ENCODE measurements around the gene MFAP5.

- no peak for TF ChIP-seq EZH2 (IDR thresholded peaks at IDR 0.05; ENCODE audit: borderline replicate concordance, low read depth, low read length, severe bottlenecking)
- TF ChIP-seq, protein P1, sequence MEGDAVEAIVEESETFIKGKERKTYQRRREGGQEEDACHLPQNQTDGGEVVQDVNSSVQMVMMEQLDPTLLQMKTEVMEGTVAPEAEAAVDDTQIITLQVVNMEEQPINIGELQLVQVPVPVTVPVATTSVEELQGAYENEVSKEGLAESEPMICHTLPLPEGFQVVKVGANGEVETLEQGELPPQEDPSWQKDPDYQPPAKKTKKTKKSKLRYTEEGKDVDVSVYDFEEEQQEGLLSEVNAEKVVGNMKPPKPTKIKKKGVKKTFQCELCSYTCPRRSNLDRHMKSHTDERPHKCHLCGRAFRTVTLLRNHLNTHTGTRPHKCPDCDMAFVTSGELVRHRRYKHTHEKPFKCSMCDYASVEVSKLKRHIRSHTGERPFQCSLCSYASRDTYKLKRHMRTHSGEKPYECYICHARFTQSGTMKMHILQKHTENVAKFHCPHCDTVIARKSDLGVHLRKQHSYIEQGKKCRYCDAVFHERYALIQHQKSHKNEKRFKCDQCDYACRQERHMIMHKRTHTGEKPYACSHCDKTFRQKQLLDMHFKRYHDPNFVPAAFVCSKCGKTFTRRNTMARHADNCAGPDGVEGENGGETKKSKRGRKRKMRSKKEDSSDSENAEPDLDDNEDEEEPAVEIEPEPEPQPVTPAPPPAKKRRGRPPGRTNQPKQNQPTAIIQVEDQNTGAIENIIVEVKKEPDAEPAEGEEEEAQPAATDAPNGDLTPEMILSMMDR (IDR thresholded peaks at IDR 0.05; ENCODE audit: borderline replicate concordance, extremely low read depth, low read length, poor library complexity, severe bottlenecking) = no peak
These were observed 875 bp downstream of the MFAP5 start for GRCh38 chr12:8661751-8662150.
